Measurements from ENCODE around the gene CCDC85C.

DNA sequence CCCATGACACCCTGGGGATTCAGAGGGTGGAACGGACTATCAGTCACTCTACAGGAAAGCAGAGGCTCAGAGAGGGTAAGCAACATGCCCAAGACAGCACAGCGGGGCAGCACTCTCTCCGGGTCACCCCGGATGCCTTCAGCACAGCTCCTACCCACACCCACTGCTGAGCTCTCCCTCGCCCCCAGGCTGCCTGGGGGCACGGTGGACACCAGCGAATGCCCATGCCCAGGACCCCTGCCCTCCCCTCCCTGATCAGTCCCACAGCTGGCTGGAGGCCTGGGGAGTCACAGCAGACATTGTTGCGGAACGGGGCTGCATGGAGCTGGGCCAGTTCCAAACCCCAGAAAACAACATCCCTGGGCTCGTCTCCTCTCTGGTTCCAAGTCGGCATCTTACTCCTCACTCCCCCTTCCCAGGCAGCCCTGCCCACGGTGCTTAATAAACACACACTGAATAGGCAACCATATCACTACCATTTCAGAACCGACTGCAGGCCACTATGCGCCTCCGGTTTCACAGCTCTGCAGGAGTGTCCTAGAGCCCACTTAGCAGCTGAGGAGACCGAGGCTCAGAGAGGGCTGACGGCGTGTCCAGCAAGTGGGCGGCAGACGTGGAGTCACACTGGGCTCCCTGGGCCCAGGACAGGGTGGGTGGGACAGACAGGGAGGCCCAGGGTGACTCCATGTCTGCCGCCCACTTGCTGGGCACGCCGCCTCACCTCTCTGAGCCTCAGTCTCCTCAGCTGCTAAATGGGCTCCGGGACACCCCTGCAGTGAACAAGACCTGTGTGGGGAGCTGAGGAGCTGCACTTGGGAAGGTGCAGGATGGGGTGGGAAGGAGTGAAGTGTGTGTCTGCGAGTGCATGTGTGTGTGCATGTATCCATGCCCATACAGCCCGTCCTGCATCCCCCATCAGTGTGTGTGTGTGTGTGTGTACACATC lies 27.0 kb downstream of the CCDC85C start:
- TF ChIP-seq, protein P1, sequence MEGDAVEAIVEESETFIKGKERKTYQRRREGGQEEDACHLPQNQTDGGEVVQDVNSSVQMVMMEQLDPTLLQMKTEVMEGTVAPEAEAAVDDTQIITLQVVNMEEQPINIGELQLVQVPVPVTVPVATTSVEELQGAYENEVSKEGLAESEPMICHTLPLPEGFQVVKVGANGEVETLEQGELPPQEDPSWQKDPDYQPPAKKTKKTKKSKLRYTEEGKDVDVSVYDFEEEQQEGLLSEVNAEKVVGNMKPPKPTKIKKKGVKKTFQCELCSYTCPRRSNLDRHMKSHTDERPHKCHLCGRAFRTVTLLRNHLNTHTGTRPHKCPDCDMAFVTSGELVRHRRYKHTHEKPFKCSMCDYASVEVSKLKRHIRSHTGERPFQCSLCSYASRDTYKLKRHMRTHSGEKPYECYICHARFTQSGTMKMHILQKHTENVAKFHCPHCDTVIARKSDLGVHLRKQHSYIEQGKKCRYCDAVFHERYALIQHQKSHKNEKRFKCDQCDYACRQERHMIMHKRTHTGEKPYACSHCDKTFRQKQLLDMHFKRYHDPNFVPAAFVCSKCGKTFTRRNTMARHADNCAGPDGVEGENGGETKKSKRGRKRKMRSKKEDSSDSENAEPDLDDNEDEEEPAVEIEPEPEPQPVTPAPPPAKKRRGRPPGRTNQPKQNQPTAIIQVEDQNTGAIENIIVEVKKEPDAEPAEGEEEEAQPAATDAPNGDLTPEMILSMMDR (IDR thresholded peaks at IDR 0.05): no peak
- TF ChIP-seq POLR2A (IDR thresholded peaks at IDR 0.05): no peak

Measured in ovary (tissue), 3 donors.